Left lobe of liver (tissue), 2 donors: ENCODE measurements around the gene TUT4. TPM values are rescaled to one million over a fixed set of nuclear protein-coding genes. Genes with fewer than 3 reads are reported as not detected.

Source experiments
- ATAC-seq: fragments of 200-7000 bp; cut with Tn5 transposase; one replicate; pipeline ENCODE4 v1.9.1; 2020; ENCODE audit warnings: mild to moderate bottlenecking, moderate library complexity
- DNase-seq: peaks from one replicate; pipeline ENCODE4 v3.0.0-alpha.2; 2020; ENCODE audit warnings: low spot score
- total RNA-seq: library from RNA; stranded (reverse); gene quantifications from one replicate; pipeline ENCODE4 v1.2.1, GENCODE V29; 2021
- donor health status: DM: no; HTN: no; CAD: no; lungs with moderate emphysema.
- donor health status: DM: no; HTN: yes; CAD: no.

The TUT4 gene
- total RNA-seq, 1 donor from 2014 or later = 22.5 TPM

DNA sequence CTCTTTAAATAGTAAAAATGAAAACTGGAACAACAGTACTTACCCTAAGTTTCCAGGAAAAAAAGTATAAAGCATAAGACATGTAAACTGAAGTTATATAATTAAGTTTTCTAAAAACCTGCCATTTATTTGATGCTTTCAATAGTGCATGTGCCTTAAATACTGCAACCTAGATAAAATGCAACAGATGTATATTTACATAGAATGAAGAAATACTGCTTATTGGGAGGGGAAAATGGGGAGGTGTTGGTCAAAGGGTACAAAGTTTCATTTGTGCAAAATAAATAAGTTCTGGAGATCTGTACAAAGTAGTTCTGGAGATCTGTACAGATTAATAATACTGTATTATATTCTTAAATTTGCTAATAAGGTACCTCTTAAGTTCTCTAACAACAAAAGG is 79.9 kb downstream of the TUT4 start:
- no peak for DNase-seq
- ATAC-seq = peak; percentile 67

DNA sequence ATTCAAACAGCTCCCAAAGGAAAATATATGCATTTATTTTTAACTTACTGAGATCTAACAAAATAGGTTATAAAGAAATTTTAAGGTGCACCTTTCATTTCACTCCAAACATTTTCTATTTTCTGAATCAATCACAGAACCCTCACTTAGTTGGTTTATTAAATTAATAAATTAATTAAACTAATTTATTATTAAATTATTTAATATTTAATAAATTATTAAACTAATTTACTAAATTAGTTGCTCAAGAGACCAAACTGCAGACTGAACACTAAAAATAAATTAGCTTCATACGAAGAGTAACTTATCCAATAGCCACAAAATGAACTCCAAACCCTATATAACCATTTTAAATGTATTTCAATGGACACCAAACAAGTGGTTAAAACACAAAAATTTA is 80.5 kb downstream of the TUT4 start:
- DNase-seq = no peak
- no peak for ATAC-seq

DNA sequence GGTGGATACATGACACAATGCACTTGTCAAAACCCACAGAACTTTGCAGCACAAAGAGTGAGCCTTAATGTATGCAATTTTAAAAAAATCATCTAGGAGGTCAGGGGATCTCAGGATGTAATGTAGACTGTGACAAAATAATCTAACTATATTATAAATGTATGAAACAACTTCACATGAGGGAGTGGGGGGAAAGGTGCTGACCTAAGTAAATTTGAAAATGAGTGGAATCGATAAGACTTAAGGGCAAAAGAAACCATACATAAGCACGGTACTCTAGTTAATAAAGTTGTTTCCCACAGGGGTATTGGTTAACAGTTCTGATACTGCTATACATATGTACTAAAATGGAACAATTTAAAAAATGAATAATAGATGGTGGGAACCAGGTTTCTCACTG is 83.8 kb downstream of the TUT4 start:
- ATAC-seq (no peak), DNase-seq (no peak)

DNA sequence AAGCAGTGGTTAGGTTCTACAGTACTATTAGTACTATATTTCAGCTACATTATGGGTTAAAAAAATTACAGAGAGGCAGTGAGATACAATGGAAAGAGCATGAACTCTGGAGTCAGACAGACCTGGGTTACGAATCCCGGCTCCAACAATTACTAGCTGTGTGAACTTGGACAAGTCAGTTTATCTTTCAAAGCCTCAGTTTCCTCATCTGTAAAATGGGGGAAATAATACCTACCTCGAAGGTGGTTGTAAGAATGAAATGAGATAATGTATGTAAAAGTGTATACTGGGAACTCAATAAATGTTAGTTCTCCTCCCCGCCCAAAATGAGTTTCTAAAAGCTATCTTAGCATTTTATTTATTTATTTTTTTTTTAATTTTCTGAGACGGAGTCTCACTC is 89.0 kb downstream of the TUT4 start:
- ATAC-seq (no peak), DNase-seq (no peak)

DNA sequence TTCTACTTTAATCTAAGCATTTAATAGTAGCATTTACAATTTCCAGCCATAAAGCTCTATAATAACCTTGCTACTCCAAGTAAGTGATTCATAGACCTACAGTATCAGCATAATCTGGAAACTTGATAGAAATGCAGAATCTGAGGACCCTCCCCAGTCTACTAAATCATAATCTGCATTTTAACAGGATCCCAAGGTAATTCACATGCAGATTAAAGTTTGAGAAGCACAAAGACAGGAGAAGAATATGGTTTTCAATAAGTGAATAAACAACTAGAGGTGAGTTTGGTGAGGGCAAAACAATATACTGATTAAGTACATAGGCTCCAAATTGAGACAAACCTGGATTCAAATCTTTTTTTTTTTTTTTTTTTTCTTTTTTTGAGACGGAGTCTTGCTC is 91.1 kb downstream of the TUT4 start:
- ATAC-seq (no peak), DNase-seq (no peak)

DNA sequence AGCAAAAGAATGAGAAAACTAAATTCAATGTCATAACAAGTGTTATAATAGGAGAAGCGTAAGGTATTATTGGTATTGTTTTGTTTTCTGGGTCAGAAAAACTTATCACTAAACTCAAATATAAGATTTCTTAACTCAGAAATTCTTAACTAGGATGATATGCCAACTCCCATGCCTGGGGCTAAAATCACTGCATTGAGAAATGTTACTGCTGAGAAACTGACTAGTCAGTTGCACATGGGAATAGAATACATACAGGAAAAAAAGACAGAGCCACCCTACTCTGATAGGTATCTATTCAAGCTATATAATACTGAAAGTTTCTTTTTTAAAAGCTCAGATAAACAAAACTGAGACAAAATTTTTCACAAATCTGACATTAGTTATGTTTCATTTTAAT is 92.2 kb downstream of the TUT4 start:
- ATAC-seq = peak; percentile 41
- DNase-seq = no peak

DNA sequence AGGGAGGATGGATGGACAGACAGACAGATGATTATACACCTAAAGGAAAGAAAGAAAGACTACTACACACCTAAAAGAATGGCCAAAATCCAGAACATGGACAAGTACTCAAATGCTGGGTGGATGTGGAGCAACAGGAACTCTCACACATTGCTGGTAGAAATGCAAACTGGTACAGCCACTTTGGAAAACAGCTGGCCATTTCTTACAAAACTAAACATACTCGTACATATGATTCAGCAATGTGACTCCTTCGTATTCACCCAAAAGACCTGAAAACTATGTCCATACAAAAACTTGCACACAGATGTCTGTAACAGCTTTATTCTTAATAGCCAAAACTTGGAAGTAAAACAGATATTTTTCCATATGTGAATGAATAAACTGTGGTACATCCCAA is 97.2 kb downstream of the TUT4 start:
- ATAC-seq (no peak), DNase-seq (no peak)

DNA sequence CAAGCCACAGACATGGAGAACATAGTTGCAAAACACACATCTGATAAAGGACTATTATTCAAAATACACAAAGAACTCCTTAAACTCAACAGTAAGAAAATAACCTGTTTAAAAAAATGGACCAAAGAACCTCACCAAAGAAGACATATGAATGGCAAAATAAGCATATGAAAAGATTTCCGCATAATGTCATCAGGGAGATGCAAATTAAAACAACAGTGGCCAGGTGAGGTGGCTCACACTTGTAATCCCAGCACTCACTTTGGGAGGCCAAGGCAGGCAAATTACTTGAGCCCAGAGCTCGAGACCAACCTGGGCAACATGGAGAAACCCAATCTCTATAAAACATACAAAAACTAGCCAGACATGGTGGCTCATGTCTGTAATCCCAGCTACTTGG is 98.1 kb downstream of the TUT4 start:
- no peak for ATAC-seq

DNA sequence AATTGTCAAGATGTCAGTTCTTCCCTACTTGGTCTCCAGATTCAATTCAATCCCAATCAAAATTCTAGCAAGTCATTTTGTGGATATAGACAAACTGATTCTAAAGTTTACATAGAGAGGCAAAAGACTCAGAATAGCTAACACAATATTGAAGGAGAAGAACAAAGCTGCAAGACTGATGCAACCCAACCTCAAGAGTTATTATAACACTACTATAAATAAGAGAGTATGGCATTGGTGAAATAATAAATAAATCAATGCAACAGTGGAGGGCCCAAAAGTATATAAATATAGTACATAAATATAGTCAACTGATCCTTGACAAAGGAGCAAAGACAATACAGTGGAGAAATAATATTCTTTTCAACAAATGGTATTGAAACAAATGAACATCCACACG is 98.8 kb downstream of the TUT4 start:
- DNase-seq (no peak), ATAC-seq (no peak)

More for the DNA sequence above, 98.1 kb downstream of the TUT4 start:
- DNase-seq = no peak

DNA sequence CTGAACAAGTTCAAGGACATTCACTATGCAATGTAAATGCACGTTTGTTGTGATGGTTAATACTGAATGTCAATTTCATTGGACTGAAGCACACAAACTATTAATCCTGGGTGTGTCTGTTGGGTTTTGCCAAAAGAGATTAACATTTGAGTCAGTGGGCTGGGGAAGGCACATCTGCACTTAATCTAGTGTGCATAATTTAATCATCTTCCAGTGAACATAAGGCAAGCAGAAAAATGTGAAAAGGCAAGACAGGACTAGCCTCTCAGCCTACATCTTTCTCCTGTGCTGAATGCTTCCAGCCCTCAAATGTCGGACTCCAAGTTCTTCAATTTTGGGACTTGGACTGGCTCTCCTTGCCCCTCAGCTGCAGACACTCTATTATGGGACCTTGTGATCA is 108.4 kb downstream of the TUT4 start:
- no peak for DNase-seq
- no peak for ATAC-seq

DNA sequence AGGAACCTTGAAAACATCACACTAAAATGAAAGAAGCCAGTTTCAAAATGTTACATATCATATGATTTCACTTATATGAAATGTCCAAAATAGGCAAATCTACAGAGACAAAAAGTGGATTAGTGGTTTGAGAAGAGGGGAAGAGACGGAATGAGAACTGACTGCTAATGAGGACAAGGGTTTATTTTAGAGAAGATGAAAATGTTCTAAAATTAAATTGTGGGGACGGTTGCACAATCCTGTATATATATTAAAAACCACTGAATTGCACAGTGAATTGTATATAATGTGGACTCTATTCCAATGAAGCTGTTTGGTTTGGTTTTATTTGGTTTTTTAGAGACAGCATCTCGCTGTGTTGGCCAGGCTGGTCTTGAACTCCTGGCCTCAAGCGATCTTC is 112.9 kb downstream of the TUT4 start:
- no peak for ATAC-seq
- DNase-seq = no peak

DNA sequence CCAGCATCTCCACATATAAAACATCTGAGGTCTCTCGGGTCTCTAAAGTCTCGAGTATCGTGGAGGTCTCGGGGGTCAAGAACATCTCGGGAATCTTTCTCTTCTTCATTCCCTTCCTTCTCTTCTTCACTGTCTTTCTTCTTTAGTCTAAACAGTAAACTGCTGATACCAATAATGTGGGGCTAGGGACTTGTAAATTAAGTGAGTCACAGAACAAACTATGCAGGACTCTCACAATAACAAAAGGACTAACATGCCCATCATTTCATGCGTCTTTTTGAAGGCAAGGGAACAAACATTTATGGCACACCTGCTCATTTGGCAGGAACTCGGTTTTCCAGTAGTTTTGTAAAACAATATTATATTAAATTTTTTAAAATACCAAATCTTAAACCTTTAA is 116.1 kb downstream of the TUT4 start:
- DNase-seq (no peak), ATAC-seq (no peak)

DNA sequence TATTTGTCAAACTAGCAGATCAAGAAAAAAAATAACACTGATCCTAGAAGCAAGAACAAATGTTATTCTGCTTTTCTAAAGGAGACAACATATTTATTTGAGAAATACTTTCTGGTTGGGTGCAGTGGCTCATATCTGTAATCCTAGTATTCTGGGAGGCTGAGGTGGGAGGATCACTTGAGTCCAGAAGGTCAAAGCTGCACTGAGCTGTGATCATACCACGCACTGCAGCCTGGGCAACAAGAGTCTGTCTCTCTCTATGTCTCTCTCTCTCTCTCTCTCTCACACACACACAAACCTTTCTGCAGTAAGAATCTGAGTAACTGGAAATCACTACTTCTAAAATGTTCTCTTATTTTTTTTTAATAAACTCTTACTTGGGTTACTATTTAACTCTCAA is 117.2 kb downstream of the TUT4 start:
- ATAC-seq (no peak), DNase-seq (no peak)

DNA sequence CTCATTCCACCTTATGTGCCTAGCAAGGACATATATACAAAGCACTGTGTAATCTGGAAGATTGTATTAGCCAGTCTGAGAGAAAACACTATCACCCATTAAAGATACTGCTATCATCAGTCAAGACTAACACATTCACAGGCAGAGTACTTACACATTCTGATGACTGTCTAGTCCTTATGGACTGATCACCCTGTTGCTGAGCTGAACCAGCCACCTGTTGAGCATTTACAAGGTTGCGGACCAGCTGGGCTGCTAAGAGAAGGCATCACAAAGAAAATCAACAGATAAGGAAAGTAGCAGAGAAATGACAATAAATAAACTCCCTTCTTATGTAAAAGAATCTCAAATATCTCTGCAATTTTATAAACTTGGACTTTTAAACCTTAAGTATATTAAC is 117.7 kb downstream of the TUT4 start:
- DNase-seq = no peak
- no peak for ATAC-seq

DNA sequence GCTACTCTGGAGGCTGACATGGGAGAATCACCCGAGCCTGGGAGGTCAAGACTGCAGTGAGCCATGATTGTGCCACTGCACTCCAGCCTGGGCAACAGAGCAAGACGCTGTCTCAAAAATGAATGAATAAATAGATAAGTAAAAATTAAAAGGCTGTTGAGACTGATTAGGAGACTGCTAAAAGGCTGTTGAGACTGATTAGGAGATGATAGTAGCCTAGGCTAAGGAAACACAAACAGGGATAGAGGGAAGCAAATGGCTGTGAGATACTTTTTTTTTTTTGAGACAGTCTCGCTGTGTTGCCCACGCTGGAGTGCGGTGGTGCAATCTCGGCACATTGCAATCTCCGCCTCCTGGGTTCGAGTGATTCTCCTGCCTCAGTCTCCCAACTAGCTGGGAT is 120.1 kb downstream of the TUT4 start:
- DNase-seq (no peak), ATAC-seq (no peak)

DNA sequence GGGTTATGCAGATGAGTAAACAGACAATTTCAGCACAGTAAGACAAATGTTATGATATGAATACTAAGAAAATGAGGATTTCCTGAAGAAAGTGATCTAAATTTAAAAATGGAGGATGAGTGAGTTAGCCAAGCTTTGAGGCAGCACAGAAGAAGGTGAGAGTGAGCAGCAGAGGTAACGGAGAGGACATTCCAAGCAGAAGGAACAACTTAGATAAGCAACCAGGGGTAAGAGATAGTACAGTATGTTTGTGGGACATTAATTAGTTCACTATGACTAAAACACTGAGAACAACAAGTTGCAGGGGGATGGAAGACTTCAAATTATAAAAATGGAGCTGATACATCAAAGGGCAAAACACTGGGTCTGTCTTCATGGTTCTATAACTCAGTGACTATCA is 125.7 kb downstream of the TUT4 start:
- ATAC-seq = no peak
- DNase-seq = no peak

DNA sequence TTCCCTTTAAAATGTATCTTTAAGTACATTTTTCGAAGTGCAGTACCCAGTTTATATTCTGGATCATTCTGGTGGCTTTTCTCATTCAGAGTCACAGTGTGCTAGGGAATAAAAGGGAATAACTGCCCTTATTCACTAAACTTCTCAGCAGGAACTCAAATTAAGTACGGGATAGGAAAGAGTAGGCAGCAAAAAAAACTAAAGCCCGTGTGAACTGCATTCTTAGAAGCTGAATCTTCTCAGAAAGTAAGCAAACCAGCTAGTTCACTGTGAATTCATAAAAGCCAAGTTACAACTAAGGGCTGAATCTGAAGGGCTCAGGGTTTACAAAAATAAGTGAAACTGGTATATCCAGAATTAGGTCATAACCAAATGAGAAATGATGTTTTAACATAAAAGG is 126.5 kb downstream of the TUT4 start:
- DNase-seq (no peak), ATAC-seq (no peak)

DNA sequence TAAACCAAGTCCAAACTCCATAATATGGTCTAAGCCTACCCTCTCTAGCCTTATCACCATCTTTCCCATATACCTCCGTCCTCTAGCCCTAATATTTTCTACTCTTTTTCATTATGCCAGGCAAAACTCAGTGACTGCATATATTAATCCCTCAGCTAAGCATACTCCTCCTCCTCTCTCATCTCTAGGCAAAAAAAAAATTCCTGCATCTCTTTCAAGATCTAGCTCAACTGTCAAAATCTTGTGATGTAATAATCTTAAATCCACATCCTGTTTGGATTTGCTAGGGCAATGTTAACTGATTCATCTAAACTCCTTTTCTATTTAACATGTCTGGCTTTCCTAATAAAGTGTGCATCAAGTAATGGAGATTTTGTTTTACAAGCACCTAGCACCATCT is 128.1 kb downstream of the TUT4 start:
- no peak for DNase-seq
- no peak for ATAC-seq

DNA sequence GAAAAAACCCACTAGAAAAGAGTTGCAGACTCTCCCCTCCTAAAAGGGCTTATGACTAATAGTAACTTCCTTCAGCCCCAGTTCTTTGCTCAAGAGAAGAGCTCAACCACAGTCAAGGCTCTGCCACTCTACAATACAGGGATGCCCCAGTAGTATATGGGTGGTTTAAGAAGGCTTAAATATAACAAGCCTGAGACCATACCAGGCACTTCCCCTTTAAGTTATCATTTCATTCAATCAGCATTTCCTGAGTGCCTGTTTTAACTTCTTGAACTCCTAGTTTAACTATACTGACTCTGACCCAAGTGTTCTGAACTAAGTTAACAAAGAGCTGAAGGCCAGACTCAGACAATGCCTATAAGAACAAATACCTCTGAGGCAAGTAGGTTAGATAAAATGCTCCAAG is 128.7 kb downstream of the TUT4 start:
- DNase-seq (no peak), ATAC-seq (no peak)

DNA sequence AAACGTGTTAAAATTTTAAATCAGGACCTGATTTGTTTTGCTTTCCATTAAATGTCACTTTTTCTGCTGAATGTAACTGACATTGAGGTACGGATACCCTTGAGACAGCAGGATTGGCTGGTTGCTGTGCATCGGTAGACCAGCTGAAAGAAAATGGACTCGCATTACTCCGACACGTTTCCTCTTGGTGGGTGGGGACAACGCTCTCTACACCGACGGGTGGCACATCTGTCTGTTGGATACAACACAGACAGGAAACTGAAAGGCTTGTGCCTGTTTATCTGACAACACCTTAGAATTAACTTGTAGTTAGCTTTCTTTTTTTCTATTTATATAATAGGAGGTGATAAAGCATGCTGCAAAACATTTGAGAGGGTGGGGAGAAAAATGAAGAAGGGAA is 129.1 kb downstream of the TUT4 start:
- no peak for ATAC-seq
- DNase-seq = no peak

DNA sequence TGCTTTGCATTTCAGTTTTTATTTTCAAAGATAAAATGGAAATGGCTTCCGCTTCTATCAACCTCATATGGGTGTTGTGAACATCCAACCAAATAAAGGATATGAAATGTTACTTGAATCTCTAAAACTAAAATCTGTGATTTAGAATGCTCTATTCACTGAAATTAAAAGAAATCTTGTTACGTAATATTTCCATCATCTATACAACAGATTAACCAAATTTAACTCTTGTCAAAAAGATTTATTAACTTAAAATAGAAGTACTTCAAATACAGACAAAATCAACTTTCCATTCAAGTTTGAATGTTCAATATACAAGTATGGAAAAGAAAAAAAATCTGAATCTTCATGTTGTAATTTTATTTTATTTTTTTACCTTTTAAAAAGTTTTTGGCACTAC is 129.8 kb downstream of the TUT4 start:
- ATAC-seq = no peak
- DNase-seq = no peak

DNA sequence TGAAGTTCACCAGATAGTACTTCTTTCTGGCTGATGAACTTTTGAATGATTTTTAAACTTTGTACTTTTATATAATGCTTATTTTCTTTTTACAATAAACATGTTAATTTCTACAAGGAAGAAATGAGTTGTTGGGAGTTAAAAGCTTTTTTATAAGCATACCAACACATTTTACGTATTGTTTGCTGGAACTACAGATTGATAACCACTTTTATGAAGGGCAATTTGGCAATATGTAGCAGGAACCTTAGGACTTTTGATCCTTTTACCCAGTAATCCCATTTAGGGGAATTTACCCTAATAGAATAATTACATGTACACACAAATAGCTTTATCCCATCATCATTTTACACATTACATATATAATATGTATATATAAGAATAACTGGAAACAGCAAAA is 132.2 kb downstream of the TUT4 start:
- ATAC-seq (no peak), DNase-seq (no peak)

DNA sequence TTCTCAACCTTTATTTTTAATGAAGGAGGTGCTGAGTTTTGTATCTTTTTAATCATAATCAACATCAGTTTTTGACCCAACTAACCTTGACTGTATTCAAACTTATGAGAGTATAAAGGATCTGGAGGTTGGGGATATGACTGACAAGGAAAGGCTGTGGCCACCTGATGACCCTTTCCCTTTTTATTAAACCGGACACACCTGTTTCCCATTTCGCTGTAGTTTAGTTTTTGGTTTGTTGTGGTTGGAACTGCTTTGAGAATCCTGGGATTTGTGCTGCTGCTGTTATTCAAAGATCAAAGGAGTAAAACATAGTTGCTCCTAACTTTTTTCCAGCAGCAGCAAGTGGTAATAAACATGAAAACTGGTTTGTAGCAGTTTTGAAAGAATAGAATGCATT is 136.1 kb downstream of the TUT4 start:
- DNase-seq = no peak

DNA sequence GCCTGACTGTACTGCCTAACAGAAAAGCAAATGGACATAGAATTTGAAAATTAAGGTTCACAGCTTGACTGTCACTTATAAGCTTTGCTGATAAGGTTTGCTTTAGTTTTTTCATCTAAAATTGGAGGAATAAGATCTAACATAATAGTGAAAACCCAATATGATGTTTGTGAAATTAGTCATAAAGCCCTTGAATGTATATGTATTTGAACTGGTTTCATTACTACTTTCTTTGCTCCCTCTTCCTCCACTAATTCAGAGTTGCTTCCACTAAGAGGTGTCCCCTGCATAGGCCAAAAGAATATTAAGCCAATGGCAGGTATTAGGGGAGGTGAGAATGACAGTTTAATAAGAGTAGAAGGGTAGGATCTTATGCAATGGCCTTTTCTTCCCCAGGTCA is 137.9 kb downstream of the TUT4 start:
- DNase-seq = no peak
- ATAC-seq = no peak

More for the DNA sequence above, 136.1 kb downstream of the TUT4 start:
- no peak for ATAC-seq
